Astrocyte of the cerebellum (primary cell): ENCODE data around the gene CLCA1.

Source experiments
- DNase-seq: peaks from one replicate; pipeline ENCODE4 v3.0.0-alpha.2; 2011; ENCODE audit warnings: low read depth
- H3K4me3 ChIP-seq: 2 replicates; pipeline ENCODE4 v1.5.1; 2011; ENCODE audit warnings: mild to moderate bottlenecking, low read depth, low read length, moderate library complexity
- in situ Hi-C: cut with HindIII; loops from 2 replicates; pipeline ENCODE4 v1.10.0; 2017; ENCODE audit warnings: low sequenced_read_pairs
- TF ChIP-seq, protein P1 (sequence below): IDR thresholded peaks from 2 replicates; pipeline ENCODE4 v1.5.1; 2012; ENCODE audit warnings: low read length, low read depth, moderate library complexity, mild to moderate bottlenecking; ENCODE audit errors: missing control alignments

CLCA1 gene, protein sequence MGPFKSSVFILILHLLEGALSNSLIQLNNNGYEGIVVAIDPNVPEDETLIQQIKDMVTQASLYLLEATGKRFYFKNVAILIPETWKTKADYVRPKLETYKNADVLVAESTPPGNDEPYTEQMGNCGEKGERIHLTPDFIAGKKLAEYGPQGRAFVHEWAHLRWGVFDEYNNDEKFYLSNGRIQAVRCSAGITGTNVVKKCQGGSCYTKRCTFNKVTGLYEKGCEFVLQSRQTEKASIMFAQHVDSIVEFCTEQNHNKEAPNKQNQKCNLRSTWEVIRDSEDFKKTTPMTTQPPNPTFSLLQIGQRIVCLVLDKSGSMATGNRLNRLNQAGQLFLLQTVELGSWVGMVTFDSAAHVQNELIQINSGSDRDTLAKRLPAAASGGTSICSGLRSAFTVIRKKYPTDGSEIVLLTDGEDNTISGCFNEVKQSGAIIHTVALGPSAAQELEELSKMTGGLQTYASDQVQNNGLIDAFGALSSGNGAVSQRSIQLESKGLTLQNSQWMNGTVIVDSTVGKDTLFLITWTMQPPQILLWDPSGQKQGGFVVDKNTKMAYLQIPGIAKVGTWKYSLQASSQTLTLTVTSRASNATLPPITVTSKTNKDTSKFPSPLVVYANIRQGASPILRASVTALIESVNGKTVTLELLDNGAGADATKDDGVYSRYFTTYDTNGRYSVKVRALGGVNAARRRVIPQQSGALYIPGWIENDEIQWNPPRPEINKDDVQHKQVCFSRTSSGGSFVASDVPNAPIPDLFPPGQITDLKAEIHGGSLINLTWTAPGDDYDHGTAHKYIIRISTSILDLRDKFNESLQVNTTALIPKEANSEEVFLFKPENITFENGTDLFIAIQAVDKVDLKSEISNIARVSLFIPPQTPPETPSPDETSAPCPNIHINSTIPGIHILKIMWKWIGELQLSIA

DNA sequence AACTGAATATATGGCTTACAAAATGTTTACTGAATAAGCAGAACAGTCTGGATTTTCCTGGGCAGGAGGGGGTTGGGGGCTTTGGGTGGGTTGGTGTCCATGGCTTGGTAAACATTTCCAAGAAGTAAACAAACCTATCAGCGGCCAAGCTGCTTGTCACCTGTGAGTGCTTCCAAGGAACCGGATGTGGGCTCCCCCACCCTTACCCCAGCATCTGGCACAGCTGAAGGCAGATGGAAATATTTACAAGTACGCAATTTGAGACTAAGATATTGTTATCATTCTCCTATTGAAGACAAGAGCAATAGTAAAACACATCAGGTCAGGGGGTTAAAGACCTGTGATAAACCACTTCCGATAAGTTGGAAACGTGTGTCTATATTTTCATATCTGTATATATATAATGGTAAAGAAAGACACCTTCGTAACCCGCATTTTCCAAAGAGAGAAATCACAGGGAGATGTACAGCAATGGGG is at the start of gene CLCA1:
Gene CLCA1, plus strand, starts transcription at position 427 of the 477 bp plus-strand sequence. Its CDS starts 45 bp downstream, at position 472.
- in situ Hi-C loops, result no loop called here
- no peak within 1 kb of the TSS for H3K4me3 ChIP-seq
- TF ChIP-seq, protein P1, sequence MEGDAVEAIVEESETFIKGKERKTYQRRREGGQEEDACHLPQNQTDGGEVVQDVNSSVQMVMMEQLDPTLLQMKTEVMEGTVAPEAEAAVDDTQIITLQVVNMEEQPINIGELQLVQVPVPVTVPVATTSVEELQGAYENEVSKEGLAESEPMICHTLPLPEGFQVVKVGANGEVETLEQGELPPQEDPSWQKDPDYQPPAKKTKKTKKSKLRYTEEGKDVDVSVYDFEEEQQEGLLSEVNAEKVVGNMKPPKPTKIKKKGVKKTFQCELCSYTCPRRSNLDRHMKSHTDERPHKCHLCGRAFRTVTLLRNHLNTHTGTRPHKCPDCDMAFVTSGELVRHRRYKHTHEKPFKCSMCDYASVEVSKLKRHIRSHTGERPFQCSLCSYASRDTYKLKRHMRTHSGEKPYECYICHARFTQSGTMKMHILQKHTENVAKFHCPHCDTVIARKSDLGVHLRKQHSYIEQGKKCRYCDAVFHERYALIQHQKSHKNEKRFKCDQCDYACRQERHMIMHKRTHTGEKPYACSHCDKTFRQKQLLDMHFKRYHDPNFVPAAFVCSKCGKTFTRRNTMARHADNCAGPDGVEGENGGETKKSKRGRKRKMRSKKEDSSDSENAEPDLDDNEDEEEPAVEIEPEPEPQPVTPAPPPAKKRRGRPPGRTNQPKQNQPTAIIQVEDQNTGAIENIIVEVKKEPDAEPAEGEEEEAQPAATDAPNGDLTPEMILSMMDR, result no peak
- no peak for DNase-seq

DNA sequence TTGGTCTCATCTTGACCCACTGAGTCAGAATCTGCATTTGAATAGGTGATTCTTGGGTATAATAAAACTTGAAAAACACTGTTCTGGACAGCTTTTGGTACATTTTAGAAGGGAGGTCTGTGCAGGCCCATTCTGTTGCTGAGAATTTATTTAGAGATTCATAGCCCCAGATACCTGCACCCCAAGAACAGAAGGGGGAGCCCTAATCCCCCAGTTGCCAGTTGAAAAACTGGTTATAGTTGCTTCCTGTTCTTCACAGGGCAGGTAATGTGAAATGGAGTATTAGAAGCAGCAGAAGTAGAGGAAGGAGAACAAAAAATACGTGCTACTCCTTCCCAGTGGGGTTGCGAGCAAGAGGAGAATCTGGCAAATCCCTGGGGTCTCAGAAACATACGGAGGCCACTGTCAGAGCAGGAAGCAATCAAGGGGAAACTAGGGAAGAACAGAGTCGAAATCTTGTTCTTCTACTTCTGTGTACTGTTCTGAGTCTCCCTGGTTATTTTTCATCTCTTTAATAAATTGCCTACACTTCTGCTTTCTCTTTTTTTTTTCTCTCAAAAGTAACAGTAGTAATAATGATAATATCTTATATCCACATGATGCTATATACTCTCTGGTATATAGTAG is 49.3 kb upstream of the CLCA1 start:
- TF ChIP-seq, protein P1, result peak; percentile 79
- DNase-seq, result no peak
- in situ Hi-C loops, result no loop called here
- no peak overlapping the region for H3K4me3 ChIP-seq

DNA sequence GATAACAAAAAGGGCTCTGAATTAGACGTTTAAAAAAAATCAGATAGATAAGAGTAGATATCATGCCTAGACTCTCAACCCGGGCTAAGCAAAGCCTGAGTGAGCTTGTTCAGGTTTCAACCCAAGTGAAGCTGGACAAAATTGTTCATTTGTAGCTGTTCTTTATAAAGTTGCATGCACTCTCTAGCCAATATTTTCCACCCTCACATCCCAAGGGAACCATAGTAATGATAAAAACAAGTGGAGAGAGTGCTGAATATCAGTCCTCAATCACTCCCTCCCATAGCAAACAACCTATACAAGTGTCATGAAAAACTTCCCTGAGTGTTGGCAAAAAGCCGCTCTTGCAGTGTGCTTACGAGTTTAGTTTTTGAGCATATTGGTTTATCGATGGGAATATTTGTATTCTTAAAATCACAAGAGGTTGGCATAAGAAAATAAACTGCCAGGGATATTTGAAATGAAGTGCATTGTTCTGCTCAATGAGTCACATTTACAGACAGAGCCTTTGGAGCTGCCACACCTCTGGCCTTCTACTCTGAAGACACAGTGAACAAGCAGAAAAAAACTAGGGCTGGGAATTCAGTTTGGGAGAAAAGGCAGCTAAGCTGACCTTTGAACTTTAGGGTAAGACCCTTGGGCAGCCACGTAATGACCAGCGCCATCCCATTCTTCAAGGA is 47.0 kb upstream of the CLCA1 start:
- TF ChIP-seq, protein P1, result no peak
- H3K4me3 ChIP-seq, result no peak overlapping the region
- in situ Hi-C loops, result no loop called here
- DNase-seq, result no peak

DNA sequence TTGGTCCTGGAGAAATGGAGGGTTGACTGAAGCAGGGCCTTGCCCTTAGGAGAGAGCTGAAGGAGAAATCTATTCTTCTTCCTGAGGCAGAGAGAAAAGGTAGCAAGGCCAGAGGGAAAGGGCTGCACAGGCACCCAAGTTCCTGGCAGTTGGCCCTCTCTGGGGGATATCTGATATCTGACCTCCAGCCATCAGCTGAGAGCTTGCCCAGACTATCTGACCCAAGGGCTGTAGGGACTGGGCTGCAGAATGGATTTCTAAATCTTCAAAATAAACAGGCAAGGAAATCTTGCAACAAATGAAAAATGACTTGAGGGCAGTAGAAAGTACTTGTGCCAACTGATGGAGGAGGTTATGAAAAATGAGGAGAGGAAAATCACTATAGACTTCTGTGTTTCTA is 45.3 kb upstream of the CLCA1 start:
- no peak for DNase-seq
- in situ Hi-C loops, result no loop called here
- H3K4me3 ChIP-seq, result no peak overlapping the region
- TF ChIP-seq, protein P1, result no peak

DNA sequence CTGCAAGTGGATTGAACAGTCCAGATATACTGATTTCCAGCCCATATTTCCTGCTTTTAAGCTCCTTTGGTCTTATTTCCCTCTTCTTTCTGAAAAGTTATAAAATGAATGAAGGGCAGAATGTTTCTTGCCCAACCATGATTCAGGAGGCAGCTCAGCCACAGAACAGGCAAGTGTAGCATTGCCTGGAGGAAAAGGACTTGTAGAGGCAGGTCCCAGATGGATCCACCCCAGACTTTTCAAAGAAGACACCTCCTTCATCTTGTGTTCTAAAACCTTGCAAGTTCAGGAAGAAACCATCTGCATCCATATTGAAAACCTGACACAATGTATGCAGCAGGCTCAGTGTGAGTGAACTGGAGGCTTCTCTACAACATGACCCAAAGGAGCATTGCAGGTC is 44.9 kb upstream of the CLCA1 start, which contains the start of gene CLCA2:
Gene CLCA2, plus strand, starts transcription at position 299 of the 400 bp plus-strand sequence. Its CDS starts 77 bp downstream, at position 376.
- TF ChIP-seq, protein P1, result no peak
- in situ Hi-C loops, result no loop called here
- H3K4me3 ChIP-seq, result no peak within 1 kb of the TSS
- no peak for DNase-seq
